IPS DF 19.7 (cell line): ENCODE data around the gene IPO13.

ENCODE experiments used
- DNase-seq: peaks from one replicate; pipeline ENCODE4 v3.0.0-alpha.2; 2013; ENCODE audit warnings: low read depth, low spot score

IPO13 gene

DNA sequence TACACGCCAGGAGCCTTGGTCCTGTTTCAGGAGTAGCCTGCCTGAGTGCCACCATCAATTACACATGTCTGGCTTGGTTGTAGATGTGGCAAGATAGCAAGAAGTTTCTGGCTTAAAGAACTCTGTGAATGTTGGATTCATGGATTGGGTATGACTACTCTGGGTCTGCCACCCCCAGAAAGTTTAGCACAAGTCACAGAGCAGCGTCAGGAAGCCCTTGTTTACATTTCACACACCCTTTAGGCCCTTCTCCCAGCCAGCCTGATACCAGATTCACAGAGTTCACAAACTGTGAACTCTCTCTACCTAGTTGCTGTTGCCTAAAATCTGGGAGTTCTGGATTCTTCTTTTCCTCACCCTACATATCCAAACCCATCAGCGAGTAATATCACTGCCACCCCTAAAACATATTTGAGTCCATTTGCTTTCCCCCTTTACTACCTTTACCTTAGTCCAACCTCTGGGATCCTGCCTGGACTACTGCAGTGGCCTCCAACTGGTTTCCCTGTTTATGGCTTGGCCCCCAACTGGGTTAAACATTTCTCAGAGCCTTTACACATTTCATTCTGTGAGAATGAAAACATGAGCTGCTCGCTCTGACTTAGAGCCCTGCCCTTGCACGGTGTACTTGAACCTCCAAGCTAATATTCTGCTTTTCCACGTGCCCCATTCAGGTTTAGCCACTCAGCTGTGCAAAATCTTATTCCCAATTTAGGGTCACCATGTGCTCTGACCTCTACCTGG lies 40.6 kb downstream of the IPO13 start:
- DNase-seq, result no peak

DNA sequence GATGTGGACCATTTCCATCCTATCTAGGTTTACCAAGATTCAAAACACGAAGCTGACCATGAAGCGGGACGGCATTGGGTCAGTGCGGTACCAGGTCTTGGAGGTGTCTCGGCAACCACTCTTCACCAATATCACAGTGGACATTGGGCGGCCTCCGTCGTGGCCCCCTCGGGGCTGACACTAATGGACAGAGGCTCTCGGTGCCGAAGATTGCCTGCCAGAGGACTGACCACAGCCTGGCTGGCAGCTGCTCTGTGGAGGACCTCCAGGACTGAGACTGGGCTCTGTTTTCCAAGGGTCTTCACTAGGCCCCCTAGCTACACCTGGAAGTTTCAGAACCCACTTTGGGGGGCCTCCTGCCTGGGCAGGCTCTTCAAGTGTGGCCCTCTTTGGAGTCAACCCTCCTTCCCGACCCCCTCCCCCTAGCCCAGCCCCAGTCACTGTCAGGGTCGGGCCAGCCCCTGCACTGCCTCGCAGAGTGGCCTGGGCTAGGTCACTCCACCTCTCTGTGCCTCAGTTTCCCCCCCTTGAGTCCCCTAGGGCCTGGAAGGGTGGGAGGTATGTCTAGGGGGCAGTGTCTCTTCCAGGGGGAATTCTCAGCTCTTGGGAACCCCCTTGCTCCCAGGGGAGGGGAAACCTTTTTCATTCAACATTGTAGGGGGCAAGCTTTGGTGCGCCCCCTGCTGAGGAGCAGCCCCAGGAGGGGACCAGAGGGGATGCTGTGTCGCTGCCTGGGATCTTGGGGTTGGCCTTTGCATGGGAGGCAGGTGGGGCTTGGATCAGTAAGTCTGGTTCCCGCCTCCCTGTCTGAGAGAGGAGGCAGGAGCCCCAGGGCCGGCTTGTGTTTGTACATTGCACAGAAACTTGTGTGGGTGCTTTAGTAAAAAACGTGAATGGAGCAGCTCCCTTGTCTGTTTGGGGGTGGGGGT lies 43.8 kb downstream of the IPO13 start:
- no peak for DNase-seq

DNA sequence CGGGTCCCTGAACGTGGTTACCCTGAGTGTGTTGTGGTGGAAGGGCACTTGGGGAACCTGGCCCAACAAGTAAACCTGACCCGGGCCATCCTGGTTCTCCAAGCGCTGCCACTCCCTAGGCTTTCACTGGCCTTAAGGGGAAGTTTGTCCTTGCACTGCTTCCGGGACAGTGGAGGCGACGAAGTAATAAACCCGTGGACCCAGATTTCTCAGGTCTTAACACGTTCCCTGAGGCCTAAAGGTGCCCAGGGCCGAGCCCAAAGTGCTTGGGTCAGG lies 44.4 kb downstream of the IPO13 start:
- DNase-seq, result no peak

DNA sequence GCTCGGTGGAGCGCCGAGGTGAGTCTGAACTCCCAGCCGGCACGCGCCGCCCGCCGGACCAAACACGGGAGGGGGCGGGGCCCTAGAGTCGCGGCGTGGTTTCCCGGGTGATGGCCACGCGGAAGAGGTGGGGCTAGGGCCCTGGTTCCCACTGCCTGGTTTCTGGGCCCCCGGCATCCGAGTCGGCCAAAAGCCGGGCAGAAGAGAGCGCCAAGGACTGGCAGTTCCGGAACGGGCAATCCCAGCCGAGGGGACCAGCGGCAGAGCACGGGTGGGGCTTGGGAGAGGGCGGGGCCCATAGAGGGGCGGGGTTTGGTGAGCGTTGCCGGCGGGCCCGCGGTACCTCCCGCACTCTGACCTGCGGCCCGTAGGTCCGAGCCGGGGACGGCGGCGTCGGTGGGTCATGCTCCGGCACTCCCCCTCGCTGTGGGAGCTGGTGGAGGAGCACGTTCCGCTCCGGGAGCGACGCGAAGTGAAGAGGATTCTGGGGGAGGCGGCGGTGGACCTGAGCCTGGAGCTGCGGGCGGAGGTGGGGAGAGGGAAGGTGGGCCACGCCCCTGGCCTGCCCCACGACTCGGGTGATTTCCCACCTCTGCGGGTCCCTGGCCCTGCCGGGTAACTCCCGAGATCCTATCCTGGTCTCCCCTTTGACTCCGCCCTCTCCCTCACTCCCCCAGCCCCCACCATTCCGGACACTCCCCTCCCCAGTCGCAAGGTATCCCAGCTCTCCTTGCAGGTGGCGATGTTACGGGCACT lies 44.9 kb downstream of the IPO13 start, which contains the start of gene CCDC24:
Gene CCDC24, plus strand, starts transcription at position 124 of the 756 bp plus-strand sequence. Its CDS starts 280 bp downstream, at position 404.
- no peak for DNase-seq

DNA sequence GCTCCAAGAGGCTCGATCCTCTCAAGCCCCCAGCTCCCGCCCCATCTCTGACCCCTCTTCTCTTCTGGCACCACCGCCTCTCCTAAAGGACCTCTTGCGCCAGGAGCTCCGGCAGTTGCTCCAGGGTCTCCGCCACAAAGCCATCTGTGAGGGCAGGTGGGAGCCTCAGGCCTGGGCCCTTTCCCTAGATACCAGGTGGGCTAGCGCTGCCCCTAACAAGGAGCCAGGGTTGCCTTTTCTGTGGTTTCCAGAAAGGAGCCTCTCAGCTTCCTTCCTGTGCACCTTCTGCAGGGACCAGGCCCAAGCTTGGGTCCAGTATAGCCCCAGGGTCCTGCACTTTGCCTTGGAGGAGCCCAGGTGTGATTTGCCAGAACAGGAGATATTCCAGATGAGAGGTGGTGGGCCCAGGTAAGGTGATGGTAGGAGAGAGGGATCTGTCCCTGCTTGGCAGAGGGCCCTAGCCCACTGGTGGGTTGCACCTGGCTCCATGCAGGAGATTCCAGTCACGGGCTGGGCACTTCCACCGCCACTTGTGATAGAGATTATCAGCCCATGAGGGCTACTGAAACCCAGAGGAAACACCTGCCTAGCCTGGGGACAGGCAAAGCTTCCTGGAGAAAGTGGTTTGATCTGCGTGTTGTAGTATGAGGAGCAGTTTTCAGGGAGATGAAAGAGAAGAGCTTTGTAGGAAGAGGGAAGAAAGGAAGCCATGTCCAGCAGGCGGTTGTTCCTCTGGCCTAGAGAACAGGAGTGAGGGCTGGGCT lies 45.7 kb downstream of the IPO13 start:
- no peak for DNase-seq

DNA sequence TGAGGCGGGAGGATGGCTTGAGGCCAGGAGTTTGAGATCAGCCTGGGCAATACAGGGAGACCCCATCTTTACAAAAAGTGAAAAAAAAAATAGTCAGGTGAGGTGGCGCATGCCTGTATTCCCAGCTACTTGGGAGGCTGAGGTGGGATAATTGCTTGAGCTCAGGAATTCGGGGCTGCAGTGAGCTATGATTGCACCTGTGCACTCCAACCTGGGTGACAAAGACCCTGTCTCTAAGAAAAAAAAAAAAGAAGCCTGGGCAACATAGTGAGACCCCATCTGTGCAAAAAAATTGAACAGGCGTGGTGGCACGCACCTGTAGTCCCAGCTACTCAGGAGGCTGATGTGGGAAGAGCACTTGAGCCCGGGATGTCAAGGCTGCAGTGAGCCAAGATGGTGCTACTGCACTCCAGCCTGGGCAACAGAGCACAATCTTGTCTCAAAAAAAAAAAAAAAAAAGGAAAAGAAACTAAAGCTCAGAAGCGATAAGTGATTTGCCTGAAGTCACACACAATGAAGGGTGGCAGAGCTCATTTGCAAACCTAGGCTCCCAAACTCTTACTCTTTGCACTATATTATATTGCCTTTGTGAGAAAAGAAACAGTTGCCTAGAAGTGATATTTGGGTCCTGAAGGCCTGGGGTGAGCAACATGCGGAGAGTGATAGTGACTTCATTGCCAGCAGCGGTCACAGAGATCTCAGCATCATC lies 46.6 kb downstream of the IPO13 start:
- DNase-seq, result no peak

DNA sequence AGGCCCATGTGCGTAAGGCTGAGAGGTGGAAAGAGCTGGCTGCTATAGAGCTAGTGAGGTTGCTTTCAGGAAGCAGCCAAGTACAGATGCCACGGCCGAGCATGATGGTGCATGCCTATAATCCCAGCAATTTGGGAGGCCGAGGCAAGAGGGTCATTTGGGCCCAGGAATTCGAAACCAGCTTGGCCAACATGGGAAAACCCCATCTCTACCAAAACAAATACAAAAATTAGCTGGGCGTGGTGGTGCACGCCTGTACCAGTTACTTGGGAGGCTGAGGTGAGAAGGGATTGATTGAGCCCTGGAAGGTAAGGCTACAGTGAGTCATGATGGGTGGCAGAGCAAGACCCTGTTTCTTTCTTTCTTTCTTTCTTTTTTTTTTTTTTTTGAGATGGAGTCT lies 47.3 kb downstream of the IPO13 start:
- no peak for DNase-seq

DNA sequence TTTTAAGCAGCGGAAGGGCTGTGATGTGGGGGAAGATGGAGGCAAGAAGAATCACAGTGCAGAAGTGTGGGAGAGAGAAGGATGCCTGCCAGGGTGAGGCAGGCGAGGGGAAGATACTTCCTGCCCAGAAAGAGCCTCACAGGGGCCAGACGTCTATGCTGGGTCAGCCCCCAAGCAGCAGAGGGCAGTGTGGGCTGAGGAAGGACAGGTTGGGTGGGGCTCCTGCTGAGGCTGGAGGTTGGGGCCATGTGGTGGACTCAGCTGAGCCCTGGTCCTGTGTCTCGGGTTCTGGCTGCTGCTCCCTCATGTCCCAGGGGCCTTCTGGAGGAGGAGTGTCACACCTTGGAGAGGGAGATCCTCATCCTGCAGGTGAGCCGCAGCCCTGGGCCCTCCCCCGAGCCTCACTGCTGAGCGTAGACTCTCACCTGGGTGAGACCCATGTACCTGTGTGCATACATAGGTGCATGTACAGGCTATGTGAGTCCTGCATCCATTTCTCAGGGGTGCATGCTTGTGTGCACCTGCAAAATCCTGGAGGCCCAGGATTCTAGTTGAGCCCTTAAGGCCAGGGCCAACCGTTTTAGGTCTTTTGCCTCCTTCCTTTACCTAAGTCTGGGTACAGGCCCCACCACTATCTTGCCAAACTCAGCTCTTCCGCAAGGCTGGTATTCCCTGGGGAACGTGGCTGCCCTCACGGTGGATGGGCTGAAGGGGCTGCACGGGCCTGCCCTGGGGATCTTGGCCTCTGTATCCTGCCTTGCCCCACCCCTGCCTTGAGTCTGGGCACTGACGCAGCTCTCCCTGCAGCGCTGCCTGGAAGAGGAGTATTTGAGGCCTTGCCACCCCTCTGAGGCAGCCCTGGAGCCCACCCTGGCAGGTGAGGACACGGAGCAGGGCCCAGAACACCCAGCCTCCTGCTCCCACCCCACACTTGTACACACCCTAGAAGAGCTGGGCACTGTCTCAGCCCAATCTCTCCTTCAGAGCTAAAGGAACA lies 48.3 kb downstream of the IPO13 start:
- DNase-seq, result no peak

DNA sequence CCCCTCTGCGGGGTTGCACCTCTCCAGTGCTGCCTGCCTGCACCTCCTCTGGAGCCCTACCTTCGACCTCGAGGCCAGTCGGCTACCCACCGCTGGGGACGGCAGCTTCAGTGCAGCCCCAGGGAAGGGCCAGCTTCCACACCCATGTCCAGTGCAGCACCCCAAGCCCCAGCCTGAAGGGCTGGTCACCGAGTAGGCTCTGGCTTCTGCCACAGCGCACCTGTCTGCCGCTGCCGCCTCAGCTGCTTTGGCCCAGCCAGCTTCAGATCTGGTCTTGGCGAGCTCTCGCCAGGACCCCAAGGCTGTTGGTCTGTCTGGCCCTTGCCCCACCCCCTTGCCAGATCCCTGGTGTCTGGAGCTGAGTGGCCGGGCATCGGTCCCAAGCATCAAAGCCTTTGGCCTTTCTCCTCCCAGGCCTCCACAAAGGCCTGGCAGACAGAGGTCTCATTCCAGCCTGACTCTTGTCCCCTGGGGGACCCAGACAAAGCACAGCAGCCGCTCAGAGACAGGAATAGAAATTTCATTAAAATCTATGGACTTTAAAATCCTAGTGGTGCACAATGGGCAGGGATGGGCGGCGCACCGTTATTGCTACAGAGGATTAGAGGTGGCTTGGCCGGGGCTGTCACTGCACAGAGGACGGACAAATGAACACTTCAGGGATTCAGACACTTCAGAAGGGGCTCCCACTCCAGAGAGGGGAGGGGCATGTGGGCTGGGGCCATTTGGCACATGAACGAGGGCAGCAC lies 49.4 kb downstream of the IPO13 start:
- DNase-seq, result no peak

DNA sequence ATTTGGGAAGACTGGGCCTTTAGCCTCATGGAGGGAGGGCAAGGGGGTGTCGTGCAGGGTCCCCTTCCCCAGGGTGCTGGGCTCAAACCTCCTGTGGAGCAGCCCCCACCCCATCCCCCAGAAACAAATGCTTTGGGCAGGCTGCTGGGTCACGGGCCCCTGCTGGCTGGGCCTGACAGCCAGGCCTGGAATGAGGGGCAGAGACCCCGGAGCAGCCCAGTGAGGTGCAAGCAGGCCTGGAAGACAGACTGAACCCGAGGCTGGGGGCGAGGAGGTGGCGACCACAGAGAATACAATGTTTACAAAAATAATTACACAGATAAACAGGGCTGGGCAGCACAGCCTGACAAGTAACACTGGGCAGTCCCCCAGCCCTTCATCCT lies 50.0 kb downstream of the IPO13 start:
- no peak for DNase-seq

DNA sequence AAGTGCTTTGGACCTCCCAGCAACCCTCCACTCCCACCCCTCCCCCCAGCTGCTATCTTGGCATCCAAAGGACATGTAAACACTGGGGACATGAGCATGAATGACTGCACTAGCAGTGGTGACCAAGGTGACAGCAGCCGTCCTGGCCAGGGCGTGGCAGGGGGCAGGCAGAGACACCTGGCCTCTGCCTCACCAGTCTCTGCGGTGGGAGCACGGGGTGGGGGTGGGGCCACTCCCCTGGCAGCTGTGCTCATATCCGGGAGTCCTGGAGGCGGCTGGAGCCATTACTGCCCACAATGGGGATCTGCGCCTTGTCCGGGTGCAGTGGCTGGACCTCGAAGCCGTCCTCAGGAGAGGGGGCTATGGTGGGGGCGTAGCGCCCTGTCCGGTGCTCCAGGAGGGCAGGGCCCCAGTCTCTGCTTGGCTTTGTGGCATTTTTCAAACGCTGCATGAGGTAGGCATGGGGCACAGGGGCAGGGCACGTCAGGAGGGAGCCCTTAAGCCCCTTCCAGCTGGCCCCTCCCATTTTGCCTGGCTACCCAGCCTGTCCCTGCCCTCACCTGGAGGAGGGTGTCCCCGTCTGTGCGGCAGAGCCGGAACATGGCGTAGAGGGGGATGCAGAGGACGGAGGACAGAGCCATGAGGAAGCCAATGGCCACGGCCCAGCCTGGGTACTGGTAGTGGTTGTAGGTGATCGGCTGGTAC lies 50.7 kb downstream of the IPO13 start:
- DNase-seq, result no peak

DNA sequence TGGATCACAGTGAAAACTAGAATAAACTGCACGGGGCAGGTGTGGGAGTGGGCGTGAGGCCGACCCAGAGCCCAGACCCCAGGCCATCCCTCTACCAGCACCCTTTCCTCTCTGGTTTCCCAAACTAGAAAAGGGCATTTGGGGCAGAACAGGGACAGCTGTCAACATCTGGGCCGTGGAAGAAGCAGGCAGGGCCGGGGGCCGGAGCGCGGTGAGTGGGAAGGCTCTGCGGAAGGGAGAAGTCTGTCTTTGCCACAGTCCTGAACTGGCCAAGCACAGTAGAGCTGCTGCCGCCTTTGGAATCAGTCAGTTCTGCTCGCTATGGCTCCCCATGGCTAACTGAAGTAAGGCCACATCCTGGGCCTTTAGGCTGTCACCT lies 51.2 kb downstream of the IPO13 start:
- no peak for DNase-seq

DNA sequence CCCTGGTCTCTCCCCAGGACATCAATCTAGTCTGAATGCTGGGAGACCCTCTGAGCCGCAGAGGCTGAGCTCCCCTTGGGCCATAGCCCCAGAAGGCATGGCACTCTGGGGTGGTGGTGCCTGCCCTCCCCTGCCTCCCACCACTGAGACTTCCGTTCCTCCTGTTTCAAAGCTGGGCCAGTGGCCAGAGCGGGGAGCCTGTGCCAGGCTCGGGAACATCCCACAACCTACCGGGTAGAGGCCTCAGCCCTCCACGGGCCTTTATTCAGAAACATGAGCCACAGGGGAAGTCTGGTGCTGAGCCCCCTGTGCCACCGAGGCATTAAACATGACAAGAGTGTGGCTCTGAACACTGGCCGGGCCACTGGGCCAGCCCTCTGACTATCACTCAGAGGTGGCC lies 52.7 kb downstream of the IPO13 start:
- no peak for DNase-seq

DNA sequence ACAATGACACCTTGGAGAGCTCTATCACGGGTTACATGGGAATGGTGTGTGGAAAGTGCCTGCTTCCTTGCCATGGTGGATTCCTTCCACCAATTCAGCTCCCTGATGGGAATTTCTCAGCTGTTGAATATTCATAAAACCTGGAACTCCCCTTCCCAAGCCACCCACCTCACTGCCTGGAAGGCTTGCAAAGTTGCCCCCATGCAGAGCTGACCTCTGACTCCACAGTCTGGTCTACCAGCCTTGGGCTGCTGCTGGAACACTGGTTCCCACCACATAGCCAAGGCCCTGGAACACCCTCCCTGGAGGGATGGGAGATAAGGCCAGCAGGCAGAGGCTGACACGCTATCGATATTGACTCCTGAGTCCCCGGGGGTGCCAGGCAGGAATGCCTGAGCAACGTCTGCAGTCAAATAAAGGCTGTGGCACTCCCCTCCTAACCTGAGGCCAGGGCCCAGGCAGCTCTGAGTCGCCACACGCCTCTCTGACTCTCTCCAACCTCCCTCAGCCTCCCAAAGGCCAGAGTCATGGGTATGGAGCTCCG lies 53.4 kb downstream of the IPO13 start:
- no peak for DNase-seq

DNA sequence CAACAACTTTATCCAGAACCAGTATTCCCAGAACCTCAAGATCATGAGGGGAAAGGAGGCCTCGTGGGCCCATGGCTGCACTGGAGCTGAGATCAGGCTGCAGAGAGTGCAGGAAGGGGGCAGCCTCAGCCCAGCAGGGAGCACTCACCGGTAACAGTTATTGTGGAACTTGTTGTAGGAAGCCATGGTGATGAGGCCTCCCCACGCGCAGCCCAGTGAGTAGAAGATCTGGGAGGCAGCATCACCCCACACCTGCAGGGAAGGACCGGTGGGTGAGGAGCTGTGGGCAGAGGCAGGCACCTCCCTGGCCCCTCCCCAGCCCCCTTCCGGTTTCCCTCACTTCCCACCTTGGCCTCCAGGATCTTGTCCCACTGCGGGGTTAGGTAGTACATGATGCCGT lies 55.4 kb downstream of the IPO13 start:
- no peak for DNase-seq

DNA sequence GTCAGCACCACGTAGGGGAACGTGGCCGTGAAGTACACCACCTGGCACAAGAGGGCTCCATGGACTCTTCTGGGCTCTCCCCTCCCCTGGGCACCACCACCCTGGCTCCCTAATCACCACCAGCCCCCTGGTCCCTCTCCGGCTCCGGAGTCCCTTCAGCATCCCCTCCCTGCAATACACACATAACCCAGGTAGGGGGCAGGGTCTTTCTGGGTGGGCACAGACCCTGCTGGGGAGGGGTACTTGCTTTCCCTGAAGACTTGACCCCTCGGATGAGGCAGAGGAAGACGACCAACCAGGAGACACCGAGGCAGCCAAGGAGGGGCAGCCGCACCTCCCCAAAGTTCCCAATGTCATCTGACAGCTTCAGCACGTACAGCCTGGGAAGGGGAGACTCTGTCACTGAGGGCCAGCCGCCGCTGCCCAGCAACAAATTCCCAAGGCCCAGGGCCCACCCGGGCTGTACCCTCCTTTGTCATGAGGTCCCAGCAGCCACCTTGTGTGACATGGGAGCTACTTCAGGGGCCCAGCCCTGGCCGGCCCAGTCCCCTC lies 55.9 kb downstream of the IPO13 start:
- no peak for DNase-seq

DNA sequence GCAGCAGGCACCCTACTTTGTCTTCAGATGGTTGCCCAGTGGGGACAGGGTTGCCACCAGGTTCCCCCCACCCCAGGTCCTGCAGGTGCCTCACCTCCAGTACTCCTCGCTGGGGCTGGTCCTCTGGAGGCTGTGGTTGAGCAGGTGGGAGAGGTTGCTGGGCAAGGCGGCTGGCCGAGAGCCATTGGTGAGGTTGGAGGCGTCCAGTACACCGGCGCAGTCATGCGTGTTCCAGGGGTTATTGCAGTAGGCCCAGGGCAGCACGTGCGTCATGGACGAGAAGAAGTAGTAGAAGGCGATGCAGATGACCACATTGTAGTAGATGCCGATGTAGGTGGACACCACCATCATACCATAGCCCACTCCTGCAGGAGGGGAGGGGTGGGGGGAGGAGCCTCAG lies 61.5 kb downstream of the IPO13 start:
- no peak for DNase-seq

DNA sequence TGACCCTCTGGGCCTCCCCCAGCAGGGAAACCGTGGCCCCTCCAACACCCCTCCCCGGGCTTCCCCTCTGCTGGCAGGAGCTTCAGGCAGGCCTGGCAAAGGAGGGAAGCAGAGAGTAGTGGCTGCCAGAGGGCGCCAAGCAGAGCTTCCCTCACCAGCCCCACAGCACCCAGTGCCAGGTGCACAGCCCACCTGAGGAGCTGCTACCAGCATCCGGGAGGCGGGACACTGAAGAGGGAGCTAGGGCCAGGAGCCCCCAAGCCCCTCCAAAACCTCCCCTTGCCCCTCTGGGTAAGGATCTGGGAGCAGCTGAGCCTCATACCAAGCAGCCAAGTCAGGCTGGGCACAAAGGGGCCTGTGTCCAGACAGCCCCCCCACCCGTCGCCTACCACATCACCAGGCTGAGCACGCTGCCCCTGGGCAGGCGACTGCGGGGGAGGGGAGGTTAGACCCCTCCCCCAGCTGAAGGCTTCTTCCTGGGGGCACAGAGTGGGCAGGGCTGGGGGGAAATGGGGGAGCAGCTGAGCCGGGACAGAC lies 64.3 kb downstream of the IPO13 start:
- no peak for DNase-seq
